ENCODE measurements around the gene PDGFRB.

DNA sequence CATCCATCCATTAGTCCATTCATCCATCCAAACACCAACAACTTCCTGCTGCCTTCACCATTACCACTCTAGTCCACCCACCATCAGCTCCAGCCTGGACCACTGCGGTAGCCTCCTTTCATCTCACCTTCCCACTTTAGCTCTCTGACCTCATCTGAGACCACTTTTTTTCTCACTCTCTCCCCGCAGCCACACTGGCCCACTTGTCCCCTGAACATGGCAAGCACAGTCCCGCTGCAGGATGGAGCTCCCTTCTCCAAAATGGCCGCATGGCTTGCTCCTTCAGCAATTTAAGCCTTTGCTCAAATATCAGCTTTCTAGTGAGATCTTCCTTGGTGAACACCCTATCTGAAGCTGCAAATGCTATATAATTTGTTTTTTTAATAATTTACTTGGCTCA lies 80.4 kb downstream of the PDGFRB start:
- TF ChIP-seq, protein P1, sequence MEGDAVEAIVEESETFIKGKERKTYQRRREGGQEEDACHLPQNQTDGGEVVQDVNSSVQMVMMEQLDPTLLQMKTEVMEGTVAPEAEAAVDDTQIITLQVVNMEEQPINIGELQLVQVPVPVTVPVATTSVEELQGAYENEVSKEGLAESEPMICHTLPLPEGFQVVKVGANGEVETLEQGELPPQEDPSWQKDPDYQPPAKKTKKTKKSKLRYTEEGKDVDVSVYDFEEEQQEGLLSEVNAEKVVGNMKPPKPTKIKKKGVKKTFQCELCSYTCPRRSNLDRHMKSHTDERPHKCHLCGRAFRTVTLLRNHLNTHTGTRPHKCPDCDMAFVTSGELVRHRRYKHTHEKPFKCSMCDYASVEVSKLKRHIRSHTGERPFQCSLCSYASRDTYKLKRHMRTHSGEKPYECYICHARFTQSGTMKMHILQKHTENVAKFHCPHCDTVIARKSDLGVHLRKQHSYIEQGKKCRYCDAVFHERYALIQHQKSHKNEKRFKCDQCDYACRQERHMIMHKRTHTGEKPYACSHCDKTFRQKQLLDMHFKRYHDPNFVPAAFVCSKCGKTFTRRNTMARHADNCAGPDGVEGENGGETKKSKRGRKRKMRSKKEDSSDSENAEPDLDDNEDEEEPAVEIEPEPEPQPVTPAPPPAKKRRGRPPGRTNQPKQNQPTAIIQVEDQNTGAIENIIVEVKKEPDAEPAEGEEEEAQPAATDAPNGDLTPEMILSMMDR (IDR thresholded peaks at IDR 0.05; ENCODE audit: insufficient read depth, low read length), result no peak
- TF ChIP-seq GABPA (IDR thresholded peaks at IDR 0.05; ENCODE audit: low read depth) (no peak), POLR2AphosphoS5 (IDR thresholded peaks at IDR 0.05; ENCODE audit: low read depth) (no peak), SPI1 (IDR thresholded peaks at IDR 0.05; ENCODE audit: borderline replicate concordance, low read depth) (no peak)
- TF ChIP-seq, protein P2, sequence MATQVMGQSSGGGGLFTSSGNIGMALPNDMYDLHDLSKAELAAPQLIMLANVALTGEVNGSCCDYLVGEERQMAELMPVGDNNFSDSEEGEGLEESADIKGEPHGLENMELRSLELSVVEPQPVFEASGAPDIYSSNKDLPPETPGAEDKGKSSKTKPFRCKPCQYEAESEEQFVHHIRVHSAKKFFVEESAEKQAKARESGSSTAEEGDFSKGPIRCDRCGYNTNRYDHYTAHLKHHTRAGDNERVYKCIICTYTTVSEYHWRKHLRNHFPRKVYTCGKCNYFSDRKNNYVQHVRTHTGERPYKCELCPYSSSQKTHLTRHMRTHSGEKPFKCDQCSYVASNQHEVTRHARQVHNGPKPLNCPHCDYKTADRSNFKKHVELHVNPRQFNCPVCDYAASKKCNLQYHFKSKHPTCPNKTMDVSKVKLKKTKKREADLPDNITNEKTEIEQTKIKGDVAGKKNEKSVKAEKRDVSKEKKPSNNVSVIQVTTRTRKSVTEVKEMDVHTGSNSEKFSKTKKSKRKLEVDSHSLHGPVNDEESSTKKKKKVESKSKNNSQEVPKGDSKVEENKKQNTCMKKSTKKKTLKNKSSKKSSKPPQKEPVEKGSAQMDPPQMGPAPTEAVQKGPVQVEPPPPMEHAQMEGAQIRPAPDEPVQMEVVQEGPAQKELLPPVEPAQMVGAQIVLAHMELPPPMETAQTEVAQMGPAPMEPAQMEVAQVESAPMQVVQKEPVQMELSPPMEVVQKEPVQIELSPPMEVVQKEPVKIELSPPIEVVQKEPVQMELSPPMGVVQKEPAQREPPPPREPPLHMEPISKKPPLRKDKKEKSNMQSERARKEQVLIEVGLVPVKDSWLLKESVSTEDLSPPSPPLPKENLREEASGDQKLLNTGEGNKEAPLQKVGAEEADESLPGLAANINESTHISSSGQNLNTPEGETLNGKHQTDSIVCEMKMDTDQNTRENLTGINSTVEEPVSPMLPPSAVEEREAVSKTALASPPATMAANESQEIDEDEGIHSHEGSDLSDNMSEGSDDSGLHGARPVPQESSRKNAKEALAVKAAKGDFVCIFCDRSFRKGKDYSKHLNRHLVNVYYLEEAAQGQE (IDR thresholded peaks at IDR 0.05; ENCODE audit: insufficient replicate concordance, low read depth), result no peak

All from HL-60 (cell line).